Measurements from ENCODE around the gene EML4.
A peak's percentile ranks its signal among the peaks of the same experiment; 100 is the strongest.

The EML4 gene

DNA sequence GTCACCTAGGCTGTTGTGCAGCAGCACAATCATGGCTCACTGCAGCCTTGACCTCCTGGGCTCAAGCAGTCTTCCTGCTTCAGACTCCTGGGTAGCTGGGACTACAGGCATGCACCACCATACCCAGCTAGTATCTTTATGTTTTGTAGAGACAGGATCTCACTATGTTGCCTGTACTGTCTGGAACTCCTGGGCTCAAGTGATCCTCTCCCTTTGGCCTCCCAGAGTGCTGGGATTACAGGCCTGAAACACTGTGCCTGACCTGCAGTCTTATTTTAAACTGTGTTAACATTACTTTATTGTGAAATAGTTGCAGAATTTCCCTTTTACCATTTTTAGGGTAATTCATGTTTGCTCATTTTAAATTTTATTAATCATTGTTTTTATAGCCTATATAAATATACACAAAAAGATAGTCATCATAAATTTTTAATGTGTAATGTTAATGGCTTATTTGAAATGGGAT, 24.6 kb downstream of the EML4 start:
- TF ChIP-seq GATA3 (IDR thresholded peaks at IDR 0.05; ENCODE audit: low read depth, low read length) (no peak), GATA2 (IDR thresholded peaks at IDR 0.05; ENCODE audit: low read depth, low read length) (no peak)

DNA sequence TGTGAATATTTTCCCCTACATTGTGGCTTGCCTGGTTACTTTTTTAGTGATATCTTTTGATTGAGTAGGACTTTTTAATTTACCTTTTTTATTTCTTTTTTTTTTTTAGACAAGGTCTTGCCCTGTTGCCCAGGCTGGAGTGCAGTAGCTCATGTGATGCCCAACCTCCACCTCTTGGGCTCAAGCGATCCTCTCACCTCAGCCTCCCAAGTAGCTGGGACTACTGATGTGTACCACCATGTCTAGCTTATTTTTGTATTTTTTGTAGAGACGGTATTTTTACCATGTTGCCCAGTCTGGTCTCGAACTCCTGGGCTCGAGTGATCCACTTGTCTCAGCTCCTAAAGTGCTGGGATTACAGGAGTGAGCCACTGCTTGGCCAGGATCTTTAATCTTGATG, 25.3 kb downstream of the EML4 start:
- TF ChIP-seq GATA2 (IDR thresholded peaks at IDR 0.05; ENCODE audit: low read depth, low read length) (no peak), GATA3 (IDR thresholded peaks at IDR 0.05; ENCODE audit: low read depth, low read length) (no peak)

DNA sequence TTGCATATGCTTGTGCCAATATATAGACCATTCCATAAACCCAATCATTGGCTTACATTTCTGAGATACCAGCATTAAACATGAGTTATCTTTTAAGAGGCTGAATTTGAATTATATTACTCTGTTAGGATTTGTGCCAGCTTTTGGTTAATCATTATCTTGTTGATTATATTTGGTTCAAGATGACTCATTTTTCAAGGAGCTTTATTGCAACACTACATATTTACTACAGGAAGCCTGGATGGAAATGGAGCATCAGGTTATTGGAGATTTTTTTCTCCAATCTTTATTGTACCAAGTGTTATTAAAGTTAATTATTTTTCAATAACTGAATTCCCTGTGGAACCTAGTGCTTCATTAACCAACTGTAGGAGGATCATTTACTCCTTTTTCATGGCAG, 26.4 kb downstream of the EML4 start:
- TF ChIP-seq GATA2 (IDR thresholded peaks at IDR 0.05; ENCODE audit: low read depth, low read length) (no peak), GATA3 (IDR thresholded peaks at IDR 0.05; ENCODE audit: low read depth, low read length) (no peak)

DNA sequence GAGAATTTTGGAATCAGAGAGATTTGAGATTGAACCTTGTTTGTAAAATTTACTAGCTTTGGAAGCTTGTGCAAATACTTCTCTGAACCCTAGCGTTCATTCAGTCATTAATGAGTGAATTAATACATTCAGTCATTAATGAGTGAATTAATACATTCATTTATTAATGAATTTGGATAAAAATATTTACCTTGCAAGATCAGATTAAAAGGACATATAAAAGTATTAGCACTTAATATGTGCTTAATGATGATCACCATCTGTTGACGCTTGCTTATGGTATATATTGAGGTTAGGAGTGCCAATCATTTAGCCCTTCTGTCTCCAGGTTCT, 26.9 kb downstream of the EML4 start:
- no peak for TF ChIP-seq GATA3 (IDR thresholded peaks at IDR 0.05; ENCODE audit: low read depth, low read length)
- TF ChIP-seq GATA2 (IDR thresholded peaks at IDR 0.05; ENCODE audit: low read depth, low read length), result no peak

DNA sequence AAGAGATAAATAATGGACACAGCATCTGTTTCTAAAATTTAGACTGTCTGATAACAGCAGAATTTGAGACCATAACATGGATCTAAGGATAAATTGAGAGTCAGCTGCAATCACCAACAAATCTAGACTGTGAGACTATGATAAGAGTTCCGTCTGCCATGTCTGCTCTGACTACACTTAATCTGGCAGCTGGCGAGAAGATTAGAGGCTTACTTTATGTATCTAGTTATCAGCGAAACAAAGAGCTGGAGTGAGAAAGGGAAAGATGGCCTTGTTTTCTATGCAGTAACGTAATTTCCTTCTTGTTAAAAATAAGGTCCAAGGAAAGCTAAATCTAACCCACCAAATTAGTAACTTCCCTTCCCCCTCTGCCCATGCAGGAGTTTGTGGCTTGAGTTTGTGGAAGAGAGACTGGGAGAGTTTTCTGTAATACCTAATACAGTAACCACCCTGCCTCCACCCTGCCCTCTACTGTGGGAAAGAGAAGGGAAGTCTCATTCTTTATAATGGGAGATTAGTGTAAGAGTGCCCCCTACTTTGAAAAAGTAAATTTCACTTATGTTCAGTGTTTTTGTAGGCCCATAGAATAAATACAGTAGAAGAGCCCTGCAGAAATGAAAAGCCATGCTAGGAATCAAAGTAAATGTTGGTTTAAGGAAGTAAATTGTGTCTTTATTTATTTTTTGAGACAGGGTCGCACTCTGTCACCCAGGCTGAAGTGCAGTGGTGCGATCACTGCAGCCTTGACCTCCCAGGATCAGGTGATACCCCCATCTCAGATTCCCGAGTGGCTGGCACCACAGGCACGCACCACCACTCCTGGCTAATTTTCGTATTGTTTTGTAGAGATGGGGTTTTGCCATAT, 27.5 kb downstream of the EML4 start:
- peak; percentile 99 for TF ChIP-seq GATA3 (IDR thresholded peaks at IDR 0.05; ENCODE audit: low read depth, low read length)
- peak; percentile 98 for TF ChIP-seq GATA2 (IDR thresholded peaks at IDR 0.05; ENCODE audit: low read depth, low read length)

DNA sequence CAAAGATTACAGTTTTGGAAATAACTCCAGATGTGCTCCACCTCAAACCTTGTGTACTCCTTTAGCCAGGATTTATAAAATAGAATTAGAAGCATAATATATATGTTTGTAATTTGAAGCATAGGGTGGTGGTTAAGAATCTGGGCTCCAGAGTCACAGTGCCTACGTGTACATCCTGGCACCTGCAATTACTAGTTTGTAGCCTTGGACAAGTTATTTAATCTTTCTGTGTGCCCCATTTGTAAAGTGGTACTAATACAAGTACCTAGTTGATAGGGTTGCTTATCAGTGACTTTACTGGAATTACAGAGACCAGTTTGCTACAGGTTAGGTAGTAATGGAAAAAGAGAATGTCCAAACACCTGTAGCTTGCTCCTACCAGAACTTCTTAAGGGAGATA, 28.6 kb downstream of the EML4 start:
- TF ChIP-seq GATA3 (IDR thresholded peaks at IDR 0.05; ENCODE audit: low read depth, low read length) (no peak), GATA2 (IDR thresholded peaks at IDR 0.05; ENCODE audit: low read depth, low read length) (no peak)

DNA sequence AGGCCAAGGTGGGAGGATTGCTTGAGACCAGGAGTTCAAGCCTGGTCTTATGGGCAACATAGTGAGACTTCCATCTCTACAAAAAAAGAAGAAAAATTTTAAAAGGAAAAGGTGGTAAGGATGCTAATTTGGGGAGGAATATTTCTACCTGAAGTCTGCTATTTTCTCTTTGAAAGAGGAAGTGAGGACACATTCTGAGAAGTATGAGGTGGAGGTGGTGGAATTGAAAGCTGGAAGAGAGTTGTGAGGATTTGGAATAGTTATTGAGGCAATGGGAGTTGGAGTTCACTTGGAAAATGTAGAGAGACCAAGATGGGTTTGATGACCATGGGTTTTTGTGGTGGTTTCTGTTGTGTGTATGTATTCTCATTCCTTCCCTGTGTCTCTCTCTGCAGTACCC, 29.3 kb downstream of the EML4 start:
- TF ChIP-seq GATA3 (IDR thresholded peaks at IDR 0.05; ENCODE audit: low read depth, low read length) (no peak), GATA2 (IDR thresholded peaks at IDR 0.05; ENCODE audit: low read depth, low read length) (no peak)

DNA sequence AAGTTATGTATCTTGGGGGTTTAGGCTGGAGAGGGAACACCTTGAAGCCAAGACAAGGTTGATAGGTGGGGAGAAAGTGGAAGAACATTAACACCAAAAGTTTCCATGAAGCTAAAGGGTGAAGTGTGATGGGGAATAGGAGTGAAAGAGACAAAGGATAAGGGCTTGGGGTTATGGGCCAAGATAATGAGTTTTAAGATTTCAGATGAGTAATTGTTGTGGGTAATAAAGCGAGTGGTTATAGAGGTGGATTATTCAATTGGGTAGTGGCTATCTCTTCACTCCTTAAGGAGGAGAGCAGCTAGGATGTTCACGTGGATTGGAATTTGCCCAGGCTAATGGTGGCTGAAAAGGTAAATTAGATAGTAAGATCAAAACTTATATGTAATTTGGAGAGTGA, 29.8 kb downstream of the EML4 start:
- no peak for TF ChIP-seq GATA2 (IDR thresholded peaks at IDR 0.05; ENCODE audit: low read depth, low read length)
- no peak for TF ChIP-seq GATA3 (IDR thresholded peaks at IDR 0.05; ENCODE audit: low read depth, low read length)

DNA sequence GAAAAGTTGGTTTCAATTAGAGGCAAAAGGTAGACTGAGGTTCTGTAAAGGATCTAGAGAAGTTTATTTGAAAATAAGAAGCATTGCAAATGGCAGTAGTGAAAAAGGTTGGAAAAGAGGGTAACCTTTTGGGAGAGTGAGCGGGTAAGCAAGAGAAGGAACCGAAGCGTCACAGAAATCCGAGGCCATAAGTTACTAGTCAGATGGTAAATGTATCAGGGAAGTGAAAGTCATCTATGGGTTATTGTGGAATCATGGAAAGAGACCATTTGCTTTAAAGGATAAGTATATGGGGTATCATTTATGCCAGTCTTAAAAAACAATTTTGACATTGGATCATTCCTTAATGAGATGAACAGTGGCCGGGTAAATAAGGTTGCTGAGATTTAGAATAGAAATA, 30.5 kb downstream of the EML4 start:
- no peak for TF ChIP-seq GATA2 (IDR thresholded peaks at IDR 0.05; ENCODE audit: low read depth, low read length)
- no peak for TF ChIP-seq GATA3 (IDR thresholded peaks at IDR 0.05; ENCODE audit: low read depth, low read length)

DNA sequence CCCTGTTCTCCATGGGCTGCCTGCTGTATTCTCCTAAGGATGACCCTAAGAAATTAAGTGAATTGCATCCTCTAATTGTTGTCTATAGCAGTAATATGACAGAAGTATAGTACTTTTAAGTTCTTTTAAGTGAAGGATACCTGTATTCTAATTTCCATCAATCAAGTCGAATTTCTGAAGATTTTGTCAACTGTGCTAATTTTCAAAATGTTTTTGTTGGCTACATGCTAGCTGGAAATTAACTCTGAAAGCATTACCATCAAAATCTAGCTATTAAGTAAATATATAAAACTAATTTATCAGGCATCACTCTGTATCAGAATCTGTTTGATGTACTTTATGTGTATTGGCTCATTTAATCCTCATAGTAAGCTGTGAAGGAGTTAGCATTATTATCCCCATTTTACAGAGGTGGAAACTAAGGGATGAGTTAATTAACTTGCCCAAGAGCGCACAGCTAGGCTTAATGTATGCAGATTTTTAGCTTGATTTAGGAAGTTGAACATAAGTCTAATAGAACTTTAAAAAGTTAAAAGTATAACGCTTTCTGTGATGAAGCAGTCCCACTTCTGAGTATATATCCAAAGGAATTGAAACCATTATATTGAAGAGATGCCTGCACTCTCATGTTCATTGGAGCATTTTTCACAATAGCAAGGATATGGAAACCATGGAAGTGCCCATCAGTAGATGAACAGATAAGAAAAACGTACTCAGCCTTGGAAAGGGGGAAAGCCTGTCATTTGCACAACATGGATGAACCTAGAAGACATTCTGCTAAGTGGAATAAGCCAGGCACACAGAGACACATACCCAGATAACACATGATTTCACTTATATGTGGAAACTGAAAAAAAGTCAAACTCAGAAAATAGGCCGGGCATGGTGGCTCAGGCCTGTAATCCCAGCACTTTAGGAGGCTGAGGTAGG, 32.0 kb downstream of the EML4 start:
- TF ChIP-seq GATA2 (IDR thresholded peaks at IDR 0.05; ENCODE audit: low read depth, low read length) (peak; percentile 83), GATA3 (IDR thresholded peaks at IDR 0.05; ENCODE audit: low read depth, low read length) (peak; percentile 84)

DNA sequence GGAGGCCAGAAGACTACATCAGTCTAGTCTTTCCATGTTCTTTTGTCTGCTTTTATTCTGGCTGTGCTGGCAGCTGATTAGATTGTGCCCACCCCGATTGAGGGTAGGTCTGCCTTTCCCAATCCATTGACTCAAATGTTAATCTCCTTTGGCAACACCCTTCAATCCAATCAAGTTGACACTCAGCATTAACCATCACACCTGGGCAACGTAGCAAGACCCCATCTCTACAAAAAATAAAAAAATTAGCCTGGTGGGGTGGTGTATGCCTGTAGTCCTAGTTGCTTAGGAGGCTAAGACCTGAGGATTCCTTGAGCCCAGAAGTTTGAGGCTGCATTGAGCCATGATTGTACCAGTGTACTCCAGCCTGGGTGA, 33.5 kb downstream of the EML4 start:
- TF ChIP-seq GATA3 (IDR thresholded peaks at IDR 0.05; ENCODE audit: low read depth, low read length), result no peak
- TF ChIP-seq GATA2 (IDR thresholded peaks at IDR 0.05; ENCODE audit: low read depth, low read length), result no peak

DNA sequence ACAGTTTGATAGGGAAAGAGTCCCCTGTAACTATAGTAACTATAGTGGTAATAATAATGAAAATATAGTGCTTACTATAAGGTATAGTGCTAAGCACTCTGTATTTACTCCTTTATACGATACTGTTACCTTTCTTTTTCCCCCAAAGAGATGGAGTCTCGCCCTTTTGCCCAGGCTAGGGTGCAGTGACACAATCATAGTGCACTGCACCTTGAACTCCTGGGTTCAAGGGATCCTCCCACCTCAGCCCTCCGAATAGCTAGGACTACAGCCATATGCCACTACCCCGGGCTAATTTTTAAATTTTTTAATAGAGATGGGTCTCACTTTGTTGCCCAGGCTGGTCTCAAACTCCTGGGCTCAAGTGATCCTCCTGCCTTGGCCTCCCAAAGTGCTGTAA, 34.6 kb downstream of the EML4 start:
- TF ChIP-seq GATA2 (IDR thresholded peaks at IDR 0.05; ENCODE audit: low read depth, low read length), result no peak
- TF ChIP-seq GATA3 (IDR thresholded peaks at IDR 0.05; ENCODE audit: low read depth, low read length), result no peak

DNA sequence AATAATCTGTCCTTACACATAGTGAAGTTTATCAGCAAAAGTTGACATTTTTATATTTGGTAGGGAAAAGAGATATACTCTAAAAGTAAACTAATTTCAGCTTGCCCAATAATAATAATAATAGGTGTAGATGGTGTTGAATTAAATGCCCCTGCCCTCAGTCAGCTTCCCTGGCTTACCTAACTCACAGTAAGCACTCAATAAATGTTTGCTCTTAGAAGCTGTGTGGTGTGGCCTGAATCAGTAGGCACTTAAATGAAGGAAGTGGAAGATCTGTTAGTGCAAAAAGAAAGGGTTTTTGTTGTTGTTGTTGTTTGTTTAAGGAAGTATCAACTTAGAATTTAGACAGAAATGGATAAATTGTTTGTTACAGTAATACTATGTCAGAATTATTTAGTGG, 36.2 kb downstream of the EML4 start:
- no peak for TF ChIP-seq GATA3 (IDR thresholded peaks at IDR 0.05; ENCODE audit: low read depth, low read length)
- TF ChIP-seq GATA2 (IDR thresholded peaks at IDR 0.05; ENCODE audit: low read depth, low read length), result no peak

DNA sequence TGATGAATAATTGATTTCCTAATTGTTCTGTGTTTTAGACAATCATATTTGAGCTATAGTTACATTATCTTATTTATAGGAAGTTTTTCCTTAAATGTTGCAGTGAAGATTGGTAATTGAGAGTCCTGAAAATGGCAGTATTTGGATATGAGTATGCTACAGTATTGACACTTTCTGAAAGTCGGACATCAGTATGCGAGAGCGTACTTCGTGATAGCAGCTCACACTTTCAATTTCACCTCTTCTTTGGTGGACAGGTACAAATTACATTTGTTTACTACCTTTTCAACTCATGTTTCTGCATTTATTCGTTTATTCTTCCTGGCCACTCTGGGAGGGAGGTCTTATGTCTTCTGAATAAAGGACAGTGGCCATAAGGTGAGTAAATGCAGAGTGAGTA, 38.7 kb downstream of the EML4 start:
- TF ChIP-seq GATA2 (IDR thresholded peaks at IDR 0.05; ENCODE audit: low read depth, low read length) (no peak), GATA3 (IDR thresholded peaks at IDR 0.05; ENCODE audit: low read depth, low read length) (no peak)

DNA sequence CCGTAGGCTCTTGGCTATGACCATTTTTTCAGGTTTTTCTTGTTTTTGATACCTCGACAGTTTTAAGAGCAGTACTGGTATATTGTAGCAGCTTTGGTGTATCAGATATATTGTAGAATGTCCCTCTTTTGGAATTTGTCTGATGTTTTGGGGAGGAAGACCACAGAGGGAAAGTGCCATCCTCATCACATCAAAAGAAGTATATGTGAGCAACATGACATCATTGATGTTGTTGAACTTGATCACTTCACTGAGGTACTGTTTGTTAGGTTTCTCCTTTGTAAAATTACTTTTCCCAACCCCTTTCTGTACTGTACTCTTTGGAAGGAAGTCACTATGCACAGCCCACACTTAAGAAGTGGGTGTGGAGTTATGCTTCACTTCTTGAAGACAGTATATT, 41.0 kb downstream of the EML4 start:
- TF ChIP-seq GATA2 (IDR thresholded peaks at IDR 0.05; ENCODE audit: low read depth, low read length) (no peak), GATA3 (IDR thresholded peaks at IDR 0.05; ENCODE audit: low read depth, low read length) (no peak)

All from SH-SY5Y (cell line).